T follicular helper cell (primary cell): Measurements from ENCODE around the gene CNOT6.
A peak's percentile ranks its signal among the peaks of the same experiment; 100 is the strongest.

ENCODE experiments used
- DNase-seq: peaks from one replicate; pipeline ENCODE4 v3.0.0-alpha.2; 2020; ENCODE audit warnings: low read depth

CNOT6 gene

DNA sequence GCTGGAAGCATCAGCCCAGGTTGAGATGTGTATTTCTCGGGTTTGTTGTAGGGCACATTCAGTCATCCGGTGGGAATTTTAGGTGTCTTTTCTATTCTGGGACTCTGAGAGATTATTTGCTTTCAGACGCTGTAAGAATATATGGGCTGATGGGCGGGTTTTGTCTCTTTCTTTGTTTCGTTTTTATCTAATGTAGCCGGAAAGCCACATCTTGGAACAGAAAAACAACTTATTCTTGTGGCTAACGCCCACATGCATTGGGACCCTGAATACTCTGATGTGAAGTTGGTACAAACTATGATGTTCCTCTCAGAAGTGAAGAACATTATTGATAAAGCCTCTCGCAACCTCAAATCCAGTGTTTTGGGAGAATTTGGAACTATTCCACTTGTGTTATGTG is 74.7 kb downstream of the CNOT6 start:
- DNase-seq: no peak

DNA sequence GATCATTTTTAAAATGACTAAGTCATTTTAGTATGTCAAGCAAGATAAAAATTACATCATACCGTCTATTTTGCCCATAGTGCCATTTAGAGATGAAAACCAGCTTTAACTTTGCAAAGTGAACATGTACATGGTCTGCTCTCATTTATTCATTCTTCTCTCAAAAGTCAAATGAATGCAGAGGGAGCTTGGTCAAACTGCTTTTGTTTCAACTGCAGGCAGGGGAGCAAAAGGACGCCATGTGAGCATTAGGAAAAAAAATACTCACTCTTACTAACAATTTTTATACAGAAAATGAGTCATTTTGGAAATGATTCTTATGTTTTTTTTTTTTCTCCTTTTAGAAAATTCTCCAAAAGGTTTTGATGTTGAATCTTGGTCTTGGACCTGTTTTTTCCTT is 81.4 kb downstream of the CNOT6 start:
- DNase-seq: no peak

DNA sequence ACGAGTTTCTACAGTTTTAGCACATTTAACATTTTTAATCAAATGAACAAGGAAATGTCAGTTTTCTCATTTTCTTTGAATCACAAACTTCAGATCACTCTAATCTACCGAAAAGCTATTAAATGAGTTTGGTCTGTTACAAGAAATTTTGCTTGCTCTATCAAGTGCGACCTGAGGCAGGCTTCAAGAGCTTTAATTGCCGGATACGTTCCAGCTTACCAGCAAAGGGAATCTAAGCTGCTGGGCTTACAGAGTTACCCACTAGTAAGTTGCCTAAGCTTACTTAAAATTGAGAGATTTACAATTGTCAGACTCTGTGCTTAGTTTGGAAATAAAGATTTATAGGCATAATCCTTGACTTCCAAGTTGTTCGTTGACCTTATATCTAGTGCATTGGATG is 86.5 kb downstream of the CNOT6 start:
- no peak for DNase-seq

- no peak for DNase-seq
Measured at GRCh38 chr5:180583738-180584137, 89.6 kb downstream of the CNOT6 start.

DNA sequence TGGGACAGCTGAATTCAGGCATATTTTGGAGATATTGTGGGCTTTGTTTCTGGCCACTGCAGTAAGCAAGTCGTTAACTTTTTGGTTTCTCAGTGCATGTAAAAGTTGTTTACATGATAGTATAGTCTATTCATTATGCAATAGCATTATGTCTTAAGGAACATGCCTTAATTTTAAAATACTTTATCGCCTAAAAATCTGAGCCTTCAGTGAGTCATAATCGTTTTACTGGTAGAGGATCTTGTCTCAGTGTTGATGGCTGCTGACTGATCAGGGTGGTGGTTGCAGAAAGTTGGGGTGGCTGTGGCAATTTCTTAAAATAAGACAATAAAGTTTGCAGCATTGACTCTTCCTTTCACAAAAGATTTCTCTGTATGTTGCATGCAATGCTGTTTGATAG is 92.0 kb downstream of the CNOT6 start:
- DNase-seq: no peak

GRCh38 chr5:180586870-180587269 is 92.7 kb downstream of the CNOT6 start:
- no peak for DNase-seq

- DNase-seq: peak; percentile 25
Measured at GRCh38 chr5:180589771-180590542, 95.8 kb downstream of the CNOT6 start.

DNA sequence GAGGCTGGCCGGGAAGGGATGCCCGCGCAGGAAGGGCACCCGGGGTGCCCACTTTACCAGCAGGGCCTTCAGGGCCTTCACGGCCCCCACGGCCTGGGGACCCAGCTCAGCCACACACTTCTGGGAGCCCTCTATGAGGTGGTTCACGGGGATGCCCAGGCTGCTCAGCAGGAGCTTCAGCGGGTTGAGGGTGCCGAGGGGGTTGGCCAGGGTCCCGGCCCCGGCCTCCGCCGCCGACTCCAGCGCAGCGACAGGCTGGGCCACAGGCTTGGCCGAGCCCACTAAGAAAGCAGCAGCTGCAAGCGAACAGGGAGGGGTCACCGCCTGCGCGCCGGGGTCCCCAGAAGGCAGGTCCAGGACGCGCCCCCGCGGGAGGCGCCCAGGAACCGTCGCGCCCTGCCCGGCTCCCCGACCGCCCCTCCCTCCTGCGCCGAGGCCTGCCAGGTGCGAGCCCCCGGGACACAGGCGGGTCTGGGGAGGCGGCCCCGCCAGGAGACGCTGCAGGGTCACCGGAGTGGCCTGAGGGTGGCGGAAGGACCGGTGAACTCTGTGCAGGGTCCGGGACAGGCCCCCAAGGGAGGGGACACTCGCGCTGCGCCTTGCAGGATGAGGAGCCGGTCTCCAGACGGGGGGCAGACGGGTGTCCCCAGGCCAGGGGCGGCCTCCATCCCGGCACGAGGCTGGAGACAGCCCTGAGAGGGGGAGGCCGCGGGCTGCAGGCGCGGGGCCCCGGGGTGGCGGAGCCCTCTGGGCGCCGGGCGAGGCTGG is 96.5 kb downstream of the CNOT6 start:
- DNase-seq: no peak

GRCh38 chr5:180591311-180591887 is 97.2 kb downstream of the CNOT6 start, which contains the start of gene SCGB3A1:
Gene SCGB3A1, minus strand, starts transcription at chr5:180591499. Its CDS starts 37 bp downstream, at chr5:180591462.
- DNase-seq: no peak

DNA sequence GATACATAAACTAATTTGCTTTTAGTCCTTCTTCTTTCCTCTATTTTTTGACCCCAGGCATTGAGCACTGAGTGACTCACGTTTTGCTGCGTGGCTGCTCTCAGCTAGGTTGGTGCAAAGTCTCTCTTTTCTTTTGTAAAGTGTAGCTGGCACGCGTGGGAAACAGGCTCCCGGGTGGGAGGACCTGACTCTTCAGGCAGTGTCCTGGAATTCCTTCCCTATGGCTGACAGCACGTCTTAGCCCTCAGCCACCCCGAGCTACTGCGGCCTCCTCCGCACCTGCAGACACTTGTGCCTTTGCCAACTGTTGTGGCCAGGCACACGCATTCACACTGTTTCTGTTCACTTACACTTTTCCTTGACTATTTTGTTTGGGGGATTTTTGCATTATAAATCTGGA is 98.0 kb downstream of the CNOT6 start:
- no peak for DNase-seq

GRCh38 chr5:180593446-180594206 is 99.4 kb downstream of the CNOT6 start:
- DNase-seq: no peak

DNA sequence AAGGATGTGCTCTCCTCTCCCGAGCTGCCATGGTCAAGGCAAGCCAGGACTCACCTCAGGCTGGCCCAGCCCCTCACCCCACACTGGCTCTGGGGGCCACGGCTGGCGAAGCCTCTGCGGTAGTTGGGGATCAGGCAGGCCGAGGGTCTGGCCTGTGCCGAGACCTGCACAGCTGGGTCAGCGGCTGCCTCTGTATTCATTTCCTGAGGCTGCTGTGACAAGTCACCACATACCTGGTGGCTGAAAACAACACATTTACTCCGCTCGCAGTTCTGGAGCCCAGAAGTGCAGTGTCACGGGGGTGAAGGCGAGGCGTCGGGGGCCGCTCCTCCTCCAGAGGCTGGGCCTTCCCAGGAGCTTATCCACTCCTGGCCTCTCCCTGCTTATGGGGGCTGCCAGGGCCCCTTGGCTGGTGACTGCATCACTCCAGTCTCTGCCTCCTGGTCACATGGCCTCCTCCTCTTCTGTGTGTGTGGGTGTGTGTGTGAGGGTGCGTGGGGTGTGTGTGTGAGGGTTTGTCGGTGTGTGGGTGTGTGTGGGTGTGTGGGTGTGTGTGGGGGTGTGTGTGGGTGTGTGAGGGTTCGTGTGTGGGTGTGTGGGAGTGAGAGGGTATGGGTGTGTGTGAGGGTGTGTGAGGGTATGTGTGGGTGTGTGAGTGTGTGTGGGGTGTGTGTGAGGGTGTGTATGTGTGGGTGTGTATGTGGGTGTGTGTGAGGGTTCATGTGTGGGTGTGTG is 100.3 kb downstream of the CNOT6 start:
- no peak for DNase-seq

DNA sequence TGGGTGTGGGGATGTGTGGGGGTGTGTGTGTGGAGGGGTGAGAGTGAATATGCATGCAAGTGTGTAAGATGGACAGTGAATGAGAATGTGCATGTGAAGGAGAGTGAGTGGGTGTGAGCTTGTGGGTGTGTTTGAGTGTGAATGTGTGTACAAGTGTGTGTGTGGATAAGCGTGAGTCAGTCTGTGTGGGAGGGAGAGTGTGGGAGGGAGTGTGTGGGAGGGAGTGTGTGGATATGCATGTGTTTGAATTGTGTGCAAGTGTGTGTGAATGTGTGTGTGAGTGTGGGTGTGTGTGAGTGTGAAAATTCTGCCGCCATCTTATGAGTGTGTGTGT is 100.8 kb downstream of the CNOT6 start:
- no peak for DNase-seq

GRCh38 chr5:180595381-180596114 is 101.4 kb downstream of the CNOT6 start:
- no peak for DNase-seq

- DNase-seq: no peak
Measured at GRCh38 chr5:180596115-180596667, 102.0 kb downstream of the CNOT6 start.

DNA sequence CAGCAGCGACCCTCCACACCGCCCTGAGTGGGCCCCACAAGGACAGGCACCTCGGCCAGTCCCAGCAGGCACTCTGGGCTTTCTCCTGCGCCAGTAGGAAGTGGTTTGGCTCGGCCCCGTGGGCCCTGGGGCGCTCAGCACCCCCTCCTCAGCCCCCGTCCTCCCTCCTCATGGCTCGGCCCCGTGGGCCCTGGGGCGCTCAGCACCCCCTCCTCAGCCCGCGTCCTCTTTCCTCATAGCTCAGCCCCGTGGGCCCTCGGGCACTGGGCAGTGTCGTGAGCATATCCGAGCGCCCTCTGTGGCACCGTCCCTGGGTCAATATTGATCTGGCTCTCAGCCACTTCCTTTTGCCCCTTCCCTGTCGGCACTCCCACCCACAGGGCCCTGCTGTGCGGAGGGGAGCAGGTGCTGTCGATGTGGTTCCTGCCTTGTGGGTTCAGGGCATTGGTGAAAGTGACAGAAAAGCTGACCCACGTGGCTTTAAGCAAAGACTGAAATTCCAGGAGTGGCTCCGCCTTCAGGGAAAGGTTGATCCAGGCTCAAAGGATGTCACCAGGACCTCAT is 102.6 kb downstream of the CNOT6 start:
- DNase-seq: no peak

DNA sequence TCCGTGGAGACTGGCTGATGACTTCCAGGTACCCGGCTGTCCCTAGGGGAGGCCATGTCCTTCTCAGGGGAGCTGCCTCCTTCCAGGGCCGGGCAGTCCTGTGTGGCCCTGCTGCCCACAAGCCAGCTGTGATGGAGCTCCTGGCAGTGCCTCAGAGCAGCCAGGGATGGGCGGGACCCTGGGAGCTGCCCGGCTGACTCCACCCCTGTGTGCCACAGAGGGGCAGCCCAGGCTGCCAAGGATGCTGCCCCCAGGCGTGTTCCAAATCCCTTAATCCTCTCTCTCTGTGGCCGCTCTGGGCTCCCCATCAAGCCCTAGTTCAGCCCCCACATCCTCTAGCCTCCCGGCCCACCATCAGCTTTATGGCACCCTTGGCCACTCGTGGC is 104.1 kb downstream of the CNOT6 start:
- DNase-seq: no peak

DNA sequence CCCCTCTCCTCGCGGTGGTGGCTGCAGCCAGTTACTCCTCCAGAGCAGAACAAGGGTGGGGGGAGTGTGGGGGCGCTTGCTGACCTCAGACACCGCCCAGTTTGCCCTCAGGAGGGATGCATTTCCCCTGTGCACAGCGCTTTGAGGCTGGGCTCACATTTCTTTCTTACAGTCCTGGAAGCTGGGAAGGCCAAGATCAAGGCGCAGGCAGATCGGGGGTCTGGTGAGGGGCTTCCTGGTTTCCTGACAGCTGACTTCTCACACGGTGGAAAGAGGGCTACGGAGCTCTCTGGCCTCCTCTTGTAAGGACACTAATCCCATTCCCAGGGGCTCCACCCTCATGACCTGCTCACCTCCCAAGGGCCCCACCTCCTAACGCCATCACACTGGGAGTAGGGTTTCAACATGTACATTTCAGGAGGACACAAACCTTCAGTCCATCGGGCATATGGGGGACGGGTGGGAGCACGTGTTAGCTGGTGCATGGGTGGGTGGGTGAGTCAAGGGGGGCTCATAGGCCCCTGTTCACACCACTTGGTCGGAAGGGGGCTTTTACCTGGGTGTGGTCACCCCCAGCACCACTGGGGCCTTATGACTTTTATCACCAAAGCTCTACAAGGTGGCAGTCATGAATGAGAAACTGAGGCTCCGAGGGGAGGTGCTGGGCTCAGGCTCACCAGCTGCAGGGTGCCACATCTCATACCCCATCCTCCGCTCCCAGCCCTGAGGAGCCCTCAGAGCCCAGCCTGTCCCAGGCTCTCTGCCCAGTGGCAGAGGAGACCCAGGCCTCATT is 104.8 kb downstream of the CNOT6 start:
- DNase-seq: no peak

- no peak for DNase-seq
Measured at GRCh38 chr5:180599590-180599914, 105.4 kb downstream of the CNOT6 start.
